Measurements from ENCODE around the gene VAV2.

DNA sequence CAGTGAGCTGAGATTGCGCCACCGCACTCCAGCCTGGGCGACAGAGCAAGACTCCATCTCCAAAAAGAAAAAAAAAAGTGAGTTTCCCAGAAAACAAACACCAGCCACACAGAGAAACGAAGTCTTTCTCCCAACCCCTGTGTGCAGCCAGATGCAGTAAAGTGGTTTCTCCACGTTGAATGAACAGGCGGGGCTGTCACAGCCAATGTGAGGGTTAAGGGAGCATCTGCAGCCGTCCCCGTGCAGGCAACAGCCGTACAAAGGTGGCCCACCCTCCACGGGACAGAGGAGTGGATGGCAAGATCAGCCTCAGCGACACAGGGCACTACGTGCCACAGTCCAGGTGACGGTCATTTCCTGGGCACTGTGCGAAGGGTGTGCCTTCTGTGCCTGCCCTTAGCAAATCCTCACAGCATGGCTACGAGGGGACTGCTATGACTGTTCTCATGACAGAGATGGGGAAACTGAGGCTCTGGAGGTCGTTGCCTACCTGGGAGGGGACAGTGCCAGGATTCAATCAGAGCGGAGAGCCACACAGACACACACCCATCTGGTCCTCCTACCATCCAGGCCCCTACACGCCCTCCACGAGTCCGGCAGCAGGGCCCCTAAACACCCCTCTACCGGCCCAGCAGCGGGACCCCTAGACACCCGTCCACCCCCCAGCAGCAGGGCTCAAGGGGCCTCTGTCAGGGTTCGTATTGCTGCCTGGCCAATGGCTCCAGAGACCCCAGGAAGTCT, 2.3 kb downstream of the VAV2 start:
- TF ChIP-seq, protein P1, sequence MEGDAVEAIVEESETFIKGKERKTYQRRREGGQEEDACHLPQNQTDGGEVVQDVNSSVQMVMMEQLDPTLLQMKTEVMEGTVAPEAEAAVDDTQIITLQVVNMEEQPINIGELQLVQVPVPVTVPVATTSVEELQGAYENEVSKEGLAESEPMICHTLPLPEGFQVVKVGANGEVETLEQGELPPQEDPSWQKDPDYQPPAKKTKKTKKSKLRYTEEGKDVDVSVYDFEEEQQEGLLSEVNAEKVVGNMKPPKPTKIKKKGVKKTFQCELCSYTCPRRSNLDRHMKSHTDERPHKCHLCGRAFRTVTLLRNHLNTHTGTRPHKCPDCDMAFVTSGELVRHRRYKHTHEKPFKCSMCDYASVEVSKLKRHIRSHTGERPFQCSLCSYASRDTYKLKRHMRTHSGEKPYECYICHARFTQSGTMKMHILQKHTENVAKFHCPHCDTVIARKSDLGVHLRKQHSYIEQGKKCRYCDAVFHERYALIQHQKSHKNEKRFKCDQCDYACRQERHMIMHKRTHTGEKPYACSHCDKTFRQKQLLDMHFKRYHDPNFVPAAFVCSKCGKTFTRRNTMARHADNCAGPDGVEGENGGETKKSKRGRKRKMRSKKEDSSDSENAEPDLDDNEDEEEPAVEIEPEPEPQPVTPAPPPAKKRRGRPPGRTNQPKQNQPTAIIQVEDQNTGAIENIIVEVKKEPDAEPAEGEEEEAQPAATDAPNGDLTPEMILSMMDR (IDR thresholded peaks at IDR 0.05): no peak
- TF ChIP-seq POLR2A (IDR thresholded peaks at IDR 0.05): no peak
